Activated naive CD4-positive, alpha-beta T cell treated with anti-CD3 and anti-CD28 coated beads for 36 hours (primary cell): Measurements from ENCODE around the gene PEAR1. TPM values are rescaled to one million over a fixed set of nuclear protein-coding genes. Genes with fewer than 3 reads are reported as not detected.

ENCODE experiments used
- CTCF ChIA-PET: fragments of 350-600 bp; sonication (Branson Sonifier 250); formaldehyde crosslinking; loops from one replicate; lab custom pipeline; 2021; ENCODE audit warnings: antibody characterized with exemption; lab: Charles Lee
- DNase-seq: peaks from one replicate; pipeline ENCODE4 v3.0.0-alpha.2; 2020
- H3K27ac Mint-ChIP-seq: one replicate; pipeline ENCODE4 v1.8.0; 2021; ENCODE audit warnings: mild to moderate bottlenecking, mixed read lengths
- H3K27me3 Mint-ChIP-seq: one replicate; pipeline ENCODE4 v1.8.0; 2021; ENCODE audit warnings: low read depth, mixed read lengths
- H3K36me3 Mint-ChIP-seq: one replicate; pipeline ENCODE4 v1.8.0; 2021; ENCODE audit warnings: low read depth, mixed read lengths
- H3K4me1 Mint-ChIP-seq: one replicate; pipeline ENCODE4 v1.8.0; 2021; ENCODE audit warnings: low read depth, mixed read lengths
- H3K4me3 Mint-ChIP-seq: one replicate; pipeline ENCODE4 v1.8.0; 2021; ENCODE audit warnings: mild to moderate bottlenecking, moderate library complexity, mixed read lengths
- H3K9me3 Mint-ChIP-seq: one replicate; pipeline ENCODE4 v1.8.0; 2021; ENCODE audit warnings: mixed read lengths
- intact Hi-C: fragments of 100-400 bp; cut with micrococcal nuclease; formaldehyde crosslinking; loops from one replicate; pipeline ENCODE4 v1.15.1; 2023
- total RNA-seq, 2 experiments: library from RNA; stranded (reverse); gene quantifications; one replicate each; pipeline ENCODE4 v1.2.3, GENCODE V29; 2021

The PEAR1 gene
- total RNA-seq, 2 experiments from 2014 or later, result not detected

DNA sequence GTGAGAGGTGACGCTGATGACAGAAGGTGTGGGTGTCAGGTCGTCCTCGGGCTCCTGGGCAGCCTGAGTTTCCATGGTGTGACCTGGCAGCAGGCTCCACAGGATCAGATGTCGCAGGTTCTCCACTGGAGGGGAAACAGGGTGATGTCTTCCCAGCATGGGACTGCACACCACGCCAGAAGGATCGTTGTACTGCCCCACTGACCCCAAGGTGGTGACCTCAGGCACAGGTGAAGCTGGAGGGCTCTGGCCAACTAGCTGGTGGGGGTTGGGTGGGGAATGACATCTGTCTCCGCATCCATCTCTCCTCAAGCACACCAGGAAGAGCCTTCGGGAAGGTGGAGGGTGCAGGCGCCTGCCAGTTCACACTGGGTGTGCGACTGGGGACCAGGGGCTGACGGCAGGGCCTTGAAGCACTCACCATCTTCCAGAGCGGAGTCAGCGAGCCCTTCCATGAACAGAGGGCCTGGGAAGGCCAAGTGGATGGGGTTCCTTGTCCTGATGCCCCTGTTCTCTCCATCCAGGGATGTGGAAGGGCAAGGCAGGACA, 46.3 kb downstream of the PEAR1 start:
- Mint-ChIP-seq H3K27ac (no peak overlapping the region), H3K27me3 (no peaks in the 10 kb centered on the region), H3K9me3 (no peaks in the 10 kb centered on the region), H3K4me3 (no peak overlapping the region), H3K4me1 (no peaks in the 10 kb centered on the region), H3K36me3 (peaks cover 4% of the 10 kb centered on the region)
- intact Hi-C loops, result no loop called here
- CTCF ChIA-PET, result no interaction called here
- no peak for DNase-seq

GRCh38 chr1:156941675-156942074, 48.2 kb downstream of the PEAR1 start:
- H3K4me3 Mint-ChIP-seq, result no peak overlapping the region
- DNase-seq, result no peak
- CTCF ChIA-PET, result interaction anchor here (0.8 kb wide), 1 partner anchor 31 kb away, joined by 3 read pairs; no protein-coding TSS in a partner anchor

DNA sequence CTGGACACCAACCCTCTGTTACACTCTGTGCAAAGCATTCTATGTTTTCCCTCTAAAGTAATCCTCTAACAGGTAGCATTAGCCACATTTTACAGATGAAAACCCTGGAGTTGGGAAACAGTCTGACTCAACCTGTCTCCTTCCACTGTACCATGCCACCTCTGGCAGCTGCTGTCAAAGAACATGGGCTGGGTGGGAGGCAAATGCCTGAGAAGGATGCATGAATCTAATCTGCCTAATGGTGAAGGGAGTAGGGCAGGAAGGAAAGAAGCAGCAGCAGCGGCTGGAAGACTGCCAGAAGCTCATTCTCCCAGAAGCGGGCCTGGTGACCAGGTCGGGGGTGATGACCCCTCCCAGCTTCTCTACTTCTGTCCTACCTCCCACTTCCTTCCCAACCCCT, 48.7 kb downstream of the PEAR1 start:
- CTCF ChIA-PET, result interaction anchor here (0.8 to 1.0 kb wide), 2 partner anchors 16 to 31 kb away, joined by 3 to 4 read pairs; no protein-coding TSS in a partner anchor
- no peak for DNase-seq
- Mint-ChIP-seq H3K4me3 (no peak overlapping the region), H3K36me3 (peaks cover 7% of the 10 kb centered on the region), H3K9me3 (no peaks in the 10 kb centered on the region), H3K4me1 (no peaks in the 10 kb centered on the region), H3K27ac (no peak overlapping the region), H3K27me3 (no peaks in the 10 kb centered on the region)
- intact Hi-C loops, result no loop called here

More at GRCh38 chr1:156941675-156942074, 48.2 kb downstream of the PEAR1 start:
- intact Hi-C loops, result no loop called here
- H3K4me1 Mint-ChIP-seq, result no peaks in the 10 kb centered on the region
- H3K36me3 Mint-ChIP-seq, result peaks cover 7% of the 10 kb centered on the region
- no peaks in the 10 kb centered on the region for H3K9me3 Mint-ChIP-seq
- H3K27ac Mint-ChIP-seq, result no peak overlapping the region
- no peaks in the 10 kb centered on the region for H3K27me3 Mint-ChIP-seq

- H3K9me3 Mint-ChIP-seq, result no peaks in the 10 kb centered on the region
- no peak for DNase-seq
- peaks cover 7% of the 10 kb centered on the region for H3K36me3 Mint-ChIP-seq
- CTCF ChIA-PET, result interaction anchor here (0.8 to 1.0 kb wide), 2 partner anchors 16 to 32 kb away, joined by 3 to 4 read pairs; no protein-coding TSS in a partner anchor
- H3K27ac Mint-ChIP-seq, result no peak overlapping the region
- H3K4me3 Mint-ChIP-seq, result no peak overlapping the region
- H3K4me1 Mint-ChIP-seq, result no peaks in the 10 kb centered on the region
- no peaks in the 10 kb centered on the region for H3K27me3 Mint-ChIP-seq
- intact Hi-C loops, result no loop called here
Measured at GRCh38 chr1:156942576-156942975, 49.1 kb downstream of the PEAR1 start.

DNA sequence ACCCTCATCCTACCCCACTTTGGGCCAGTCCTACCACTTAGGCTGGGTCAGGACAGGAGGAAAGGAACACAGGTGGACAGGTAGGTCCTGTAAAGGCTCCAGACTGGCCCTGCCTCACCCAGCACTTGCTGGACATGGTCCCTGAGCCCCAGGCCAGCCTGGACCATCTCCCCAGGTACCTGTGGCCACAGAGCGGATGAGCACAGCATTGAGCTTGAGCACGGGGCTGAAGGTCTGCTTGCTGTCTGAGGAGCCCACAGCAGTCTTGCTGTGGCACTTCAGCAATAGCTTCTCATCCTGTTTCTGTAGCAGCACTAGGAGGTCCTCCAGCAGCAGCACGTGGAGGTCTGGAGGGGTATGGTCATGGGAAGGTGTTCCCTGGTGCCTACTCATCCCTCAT, 50.2 kb downstream of the PEAR1 start:
- Mint-ChIP-seq H3K27ac (no peak overlapping the region), H3K4me3 (no peak overlapping the region), H3K9me3 (no peaks in the 10 kb centered on the region), H3K4me1 (no peaks in the 10 kb centered on the region), H3K27me3 (no peaks in the 10 kb centered on the region), H3K36me3 (peaks cover 7% of the 10 kb centered on the region)
- intact Hi-C loops, result no loop called here
- no peak for DNase-seq
- CTCF ChIA-PET, result no interaction called here

GRCh38 chr1:156944268-156944667, 50.8 kb downstream of the PEAR1 start:
- intact Hi-C loops, result no loop called here

GRCh38 chr1:156944848-156945247, 51.3 kb downstream of the PEAR1 start:
- H3K9me3 Mint-ChIP-seq, result no peaks in the 10 kb centered on the region
- CTCF ChIA-PET, result no interaction called here
- no peaks in the 10 kb centered on the region for H3K27me3 Mint-ChIP-seq
- H3K4me1 Mint-ChIP-seq, result no peaks in the 10 kb centered on the region
- no peak overlapping the region for H3K4me3 Mint-ChIP-seq
- H3K36me3 Mint-ChIP-seq, result peaks cover 4% of the 10 kb centered on the region
- no peak overlapping the region for H3K27ac Mint-ChIP-seq
- intact Hi-C loops, result no loop called here
- no peak for DNase-seq

More at GRCh38 chr1:156944268-156944667, 50.8 kb downstream of the PEAR1 start:
- H3K9me3 Mint-ChIP-seq, result no peaks in the 10 kb centered on the region
- no peak overlapping the region for H3K27ac Mint-ChIP-seq
- CTCF ChIA-PET, result no interaction called here
- no peak overlapping the region for H3K4me3 Mint-ChIP-seq
- H3K36me3 Mint-ChIP-seq, result peaks cover 3% of the 10 kb centered on the region
- H3K27me3 Mint-ChIP-seq, result no peaks in the 10 kb centered on the region
- no peaks in the 10 kb centered on the region for H3K4me1 Mint-ChIP-seq
- no peak for DNase-seq

DNA sequence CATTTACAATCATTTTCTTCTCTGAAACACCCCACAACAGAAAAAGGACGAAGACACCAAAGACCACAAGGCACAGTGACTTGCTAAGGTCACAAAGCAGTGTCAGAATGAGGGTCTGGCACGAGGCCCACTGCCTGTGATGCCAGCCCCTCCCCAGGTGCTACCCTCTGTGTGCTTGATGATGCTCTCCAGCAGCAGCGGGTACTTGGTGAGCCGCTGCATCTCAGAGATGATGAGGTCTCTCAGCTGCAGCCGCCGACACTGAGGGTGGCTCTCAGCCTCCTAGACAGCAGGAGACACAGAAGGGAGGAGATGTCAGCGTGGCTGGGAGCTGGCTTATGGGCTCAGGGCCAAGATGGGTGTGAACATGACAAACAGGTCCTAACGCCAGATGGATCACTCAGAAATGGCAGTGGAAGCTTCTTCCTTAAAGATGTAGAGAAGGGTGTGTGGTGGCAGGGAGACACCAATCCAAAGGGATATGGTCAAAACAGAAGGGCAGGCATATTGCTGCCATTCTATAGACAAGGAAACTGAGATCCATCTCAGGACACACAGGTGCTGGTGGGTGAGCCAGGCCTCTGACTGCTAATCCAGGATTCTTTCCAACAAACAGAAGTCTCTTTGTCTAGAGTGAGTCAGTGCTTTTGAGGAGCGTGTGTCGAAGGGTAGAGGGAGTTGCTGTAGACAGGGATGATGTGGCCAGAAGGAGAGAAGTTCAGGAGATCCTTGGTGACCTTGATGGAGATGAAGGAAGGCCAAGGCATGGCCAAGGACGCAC, 52.6 kb downstream of the PEAR1 start:
- intact Hi-C loops, result no loop called here
- no peaks in the 10 kb centered on the region for H3K4me1 Mint-ChIP-seq
- H3K36me3 Mint-ChIP-seq, result peaks cover 4% of the 10 kb centered on the region
- no peak overlapping the region for H3K4me3 Mint-ChIP-seq
- H3K9me3 Mint-ChIP-seq, result no peaks in the 10 kb centered on the region
- DNase-seq, result no peak
- no peaks in the 10 kb centered on the region for H3K27me3 Mint-ChIP-seq
- H3K27ac Mint-ChIP-seq, result no peak overlapping the region
- CTCF ChIA-PET, result no interaction called here

DNA sequence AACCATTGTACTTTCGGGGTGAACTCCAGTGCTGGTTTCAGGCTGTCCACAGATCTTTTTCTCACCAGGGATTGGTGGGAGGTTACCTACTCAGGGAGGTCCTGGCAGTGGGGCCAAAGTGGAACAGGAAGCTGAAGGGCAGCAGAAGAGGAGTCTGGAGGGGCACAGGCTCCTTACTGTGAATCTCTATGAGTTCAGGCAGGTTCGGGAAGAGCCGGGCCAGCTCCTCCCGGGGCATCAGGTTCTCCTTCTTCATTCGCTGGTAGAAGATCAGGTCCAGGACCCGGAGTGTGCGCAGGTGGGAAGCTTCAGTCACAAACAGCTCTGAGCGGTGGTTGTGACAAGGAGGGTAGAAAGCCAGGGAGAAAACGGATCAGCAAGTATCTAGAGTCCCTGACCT, 53.6 kb downstream of the PEAR1 start:
- Mint-ChIP-seq H3K4me1 (no peaks in the 10 kb centered on the region), H3K4me3 (no peak overlapping the region), H3K9me3 (no peaks in the 10 kb centered on the region), H3K27ac (no peak overlapping the region), H3K27me3 (no peaks in the 10 kb centered on the region), H3K36me3 (peaks cover 4% of the 10 kb centered on the region)
- intact Hi-C loops, result no loop called here
- DNase-seq, result no peak
- CTCF ChIA-PET, result no interaction called here

DNA sequence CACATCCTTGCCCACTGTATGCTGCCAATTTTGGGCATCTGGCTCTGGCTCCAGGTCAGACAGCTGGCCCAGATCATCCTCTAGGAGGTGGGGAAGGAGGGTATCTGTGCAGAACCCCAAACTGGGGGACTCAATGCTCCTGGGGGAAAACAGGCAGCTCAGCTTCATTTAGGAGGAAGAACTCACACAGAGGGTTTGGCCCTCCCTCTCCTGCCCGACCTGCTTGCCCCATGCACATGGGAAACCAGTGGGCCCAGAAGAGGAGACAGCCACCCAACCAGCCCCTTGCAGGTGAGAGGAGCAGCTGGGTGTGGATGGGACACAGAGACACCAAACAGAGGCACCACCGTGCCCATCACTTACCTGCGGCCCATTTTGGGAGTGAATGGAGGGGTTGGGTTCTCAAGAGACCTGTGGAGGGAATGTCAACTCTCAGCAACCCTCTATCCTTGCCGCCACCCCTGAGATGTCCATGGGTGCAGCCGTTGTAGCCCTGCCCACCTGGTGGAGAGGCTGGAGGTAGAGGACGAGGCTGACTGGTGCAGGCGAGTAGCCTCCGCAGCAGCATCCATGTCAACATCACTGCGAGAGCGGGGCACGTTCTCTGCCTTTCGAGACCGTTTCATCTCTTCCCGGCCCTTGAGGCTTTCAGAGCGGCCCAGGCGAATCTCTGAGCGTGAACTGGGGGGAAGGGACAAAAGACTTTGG, 54.5 kb downstream of the PEAR1 start:
- CTCF ChIA-PET, result interaction anchor here (0.6 to 1.7 kb wide), 3 partner anchors 10 to 486 kb away, joined by 3 to 4 read pairs (median 3); no protein-coding TSS in a partner anchor
- no peaks in the 10 kb centered on the region for H3K4me1 Mint-ChIP-seq
- H3K9me3 Mint-ChIP-seq, result no peaks in the 10 kb centered on the region
- peaks cover 4% of the 10 kb centered on the region for H3K36me3 Mint-ChIP-seq
- intact Hi-C loops, result no loop called here
- no peaks in the 10 kb centered on the region for H3K27me3 Mint-ChIP-seq
- H3K27ac Mint-ChIP-seq, result no peak overlapping the region
- H3K4me3 Mint-ChIP-seq, result no peak overlapping the region
- no peak for DNase-seq

GRCh38 chr1:156948708-156949107, 55.2 kb downstream of the PEAR1 start:
- CTCF ChIA-PET, result interaction anchor here (0.6 to 1.7 kb wide), 5 partner anchors 10 to 487 kb away, joined by 3 to 4 read pairs (median 3); no protein-coding TSS in a partner anchor
- H3K9me3 Mint-ChIP-seq, result no peaks in the 10 kb centered on the region
- H3K27ac Mint-ChIP-seq, result no peak overlapping the region
- H3K27me3 Mint-ChIP-seq, result no peaks in the 10 kb centered on the region
- no peaks in the 10 kb centered on the region for H3K4me1 Mint-ChIP-seq
- intact Hi-C loops, result no loop called here
- peaks cover 4% of the 10 kb centered on the region for H3K36me3 Mint-ChIP-seq
- no peak for DNase-seq
- no peak overlapping the region for H3K4me3 Mint-ChIP-seq

DNA sequence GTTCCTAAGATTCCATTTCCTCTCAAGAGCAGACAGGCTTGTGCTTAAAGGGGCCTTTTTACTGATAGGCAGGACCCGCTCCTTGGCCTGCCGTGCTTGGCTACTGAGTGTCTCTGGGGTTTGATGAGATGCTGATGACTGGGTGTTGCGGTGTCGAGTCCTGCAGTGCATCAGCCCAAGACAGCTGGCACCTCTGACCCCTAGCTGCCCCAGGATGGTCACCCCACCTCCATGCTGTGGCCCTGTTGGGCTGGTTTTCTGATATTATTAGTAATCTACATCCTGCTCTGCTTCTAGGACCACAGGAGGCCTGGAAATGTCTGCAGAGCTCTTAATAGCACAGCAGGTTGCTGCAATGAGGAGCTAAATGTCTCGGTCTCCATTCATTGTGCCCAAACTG, 55.6 kb downstream of the PEAR1 start:
- H3K4me1 Mint-ChIP-seq, result no peaks in the 10 kb centered on the region

More for the DNA sequence above, 55.6 kb downstream of the PEAR1 start:
- intact Hi-C loops, result no loop called here
- no peak for DNase-seq
- CTCF ChIA-PET, result interaction anchor here (0.6 to 1.7 kb wide), 5 partner anchors 9 to 162 kb away, joined by 3 to 4 read pairs (median 3); no protein-coding TSS in a partner anchor
- Mint-ChIP-seq H3K9me3 (no peaks in the 10 kb centered on the region), H3K4me3 (no peak overlapping the region), H3K36me3 (peaks cover 4% of the 10 kb centered on the region), H3K27ac (no peak overlapping the region), H3K27me3 (no peaks in the 10 kb centered on the region)
